HepG2 (cell line): Measurements from ENCODE around the gene LYSMD3. TPM values are rescaled to one million over a fixed set of nuclear protein-coding genes. Genes with fewer than 3 reads are reported as not detected.
A peak's percentile ranks its signal among the peaks of the same experiment; 100 is the strongest.

Experiments used
- BORCS8-MEF2B ChIP-seq: sonication (generic); formaldehyde crosslinking; IDR thresholded peaks from 2 replicates; pipeline ENCODE4 v1.8.0; 2022; ENCODE audit warnings: mild to moderate bottlenecking, missing genetic modification reagents
- BRF2 ChIP-seq: sonication (generic); formaldehyde crosslinking; IDR thresholded peaks from 2 replicates; pipeline ENCODE4 v1.8.1; 2022; ENCODE audit warnings: mild to moderate bottlenecking, missing genetic modification reagents
- CCAR2 ChIP-seq: fragments of 200-400 bp; formaldehyde crosslinking; optimal IDR thresholded peaks from 2 replicates; pipeline ENCODE3; 2018; ENCODE audit warnings: low read depth, mild to moderate bottlenecking, low read length, moderate library complexity
- CHCHD3 ChIP-seq: sonication (generic); formaldehyde crosslinking; IDR thresholded peaks from 2 replicates; pipeline ENCODE4 v1.8.0; 2022; ENCODE audit warnings: mild to moderate bottlenecking, missing genetic modification reagents, moderate library complexity
- ELF3 ChIP-seq: IDR thresholded peaks from 2 replicates; pipeline ENCODE4 v1.6.1; 2016; ENCODE audit warnings: missing genetic modification reagents, missing compliant biosample characterization
- HIVEP1 ChIP-seq: sonication (generic); formaldehyde crosslinking; IDR thresholded peaks from 2 replicates; pipeline ENCODE4 v1.4.0; 2020; ENCODE audit warnings: mild to moderate bottlenecking, missing genetic modification reagents
- ISL2 ChIP-seq: sonication (generic); formaldehyde crosslinking; IDR thresholded peaks from 2 replicates; pipeline ENCODE4 v1.5.0; 2020; ENCODE audit warnings: missing genetic modification reagents
- MZF1 ChIP-seq: sonication (generic); formaldehyde crosslinking; IDR thresholded peaks from 2 replicates; pipeline ENCODE4 v1.8.1; 2023; ENCODE audit warnings: mild to moderate bottlenecking, missing genetic modification reagents, borderline replicate concordance
- SIX4 ChIP-seq: sonication (generic); formaldehyde crosslinking; IDR thresholded peaks from 2 replicates; pipeline ENCODE4 v1.4.0; 2020; ENCODE audit warnings: missing genetic modification reagents
- SRF ChIP-seq: IDR thresholded peaks from 2 replicates; pipeline ENCODE4 v1.6.1; 2011; ENCODE audit warnings: mild to moderate bottlenecking, low read depth, low read length, moderate library complexity
- TBX3 ChIP-seq: fragments of 450-650 bp; IDR thresholded peaks from 2 replicates; pipeline ENCODE4 v1.6.1; 2017; ENCODE audit warnings: antibody characterized with exemption, mild to moderate bottlenecking, inconsistent platforms, borderline replicate concordance
- ZFAT ChIP-seq: sonication (generic); formaldehyde crosslinking; conservative IDR thresholded peaks from 2 replicates; pipeline ENCODE4 v1.8.1; 2023; ENCODE audit warnings: missing genetic modification reagents, inconsistent platforms
- ZFX ChIP-seq: sonication (generic); formaldehyde crosslinking; IDR thresholded peaks from 2 replicates; pipeline ENCODE4 v1.4.0; 2020; ENCODE audit warnings: mild to moderate bottlenecking, low read depth, missing genetic modification reagents, moderate library complexity
- ZIK1 ChIP-seq: sonication (generic); formaldehyde crosslinking; IDR thresholded peaks from 2 replicates; pipeline ENCODE4 v1.5.0; 2020; ENCODE audit warnings: mild to moderate bottlenecking, low read depth, missing genetic modification reagents, borderline replicate concordance
- ZNF17 ChIP-seq: sonication (generic); formaldehyde crosslinking; IDR thresholded peaks from 2 replicates; pipeline ENCODE4 v1.5.0; 2020; ENCODE audit warnings: mild to moderate bottlenecking, missing genetic modification reagents
- ZNF260 ChIP-seq: sonication (generic); formaldehyde crosslinking; IDR thresholded peaks from 2 replicates; pipeline ENCODE4 v1.4.0; 2020; ENCODE audit warnings: missing genetic modification reagents, low read depth, mild to moderate bottlenecking, borderline replicate concordance
- ZNF343 ChIP-seq: sonication (generic); formaldehyde crosslinking; IDR thresholded peaks from 2 replicates; pipeline ENCODE4 v1.4.0; 2020; ENCODE audit warnings: mild to moderate bottlenecking, missing genetic modification reagents
- ZNF496 ChIP-seq: sonication (generic); formaldehyde crosslinking; IDR thresholded peaks from 2 replicates; pipeline ENCODE4 v1.8.1; 2023; ENCODE audit warnings: mild to moderate bottlenecking, moderate library complexity, missing genetic modification reagents; ENCODE audit not compliant: insufficient replicate concordance
- ZNF629 ChIP-seq: sonication (generic); formaldehyde crosslinking; conservative IDR thresholded peaks from 2 replicates; pipeline ENCODE4 v1.5.0; 2020; ENCODE audit warnings: missing genetic modification reagents
- ZNF75D ChIP-seq: sonication (generic); formaldehyde crosslinking; IDR thresholded peaks from 2 replicates; pipeline ENCODE4 v1.8.1; 2023; ENCODE audit warnings: missing genetic modification reagents, mild to moderate bottlenecking, borderline replicate concordance
- ZNF775 ChIP-seq: sonication (generic); formaldehyde crosslinking; IDR thresholded peaks from 2 replicates; pipeline ENCODE4 v1.4.0; 2020; ENCODE audit warnings: missing genetic modification reagents, mild to moderate bottlenecking, moderate library complexity, borderline replicate concordance
- ZNF792 ChIP-seq: IDR thresholded peaks from 2 replicates; pipeline ENCODE4 v1.6.1; 2016
- ZNF841 ChIP-seq: sonication (generic); formaldehyde crosslinking; IDR thresholded peaks from 2 replicates; pipeline ENCODE4 v1.8.1; 2023; ENCODE audit warnings: missing genetic modification reagents, borderline replicate concordance
- polyA plus RNA-seq, 8 experiments: library from polyadenylated mRNA; depleted of rRNA in 3 of 8; stranded (reverse) in 7 of 8; unstranded in 1 of 8; fragments of >200 nt; fragmentation: Illumina TruSeq in 4 of 8; extraction: Trizol in 4 of 8; gene quantifications; 2 replicates each; pipeline versions ENCODE4 v1.2.1 to v1.2.3, GENCODE V29; 2011 to 2016; ENCODE audit warnings: low read depth in 4 of 8, missing spikeins in 1 of 8, mixed read lengths in 1 of 8; ENCODE audit not compliant: insufficient read depth in 1 of 8
- total RNA-seq, 5 experiments: library from RNA; depleted of rRNA; stranded (reverse); fragments of >200 nt; fragmentation: Illumina TruSeq; extraction: Trizol; gene quantifications; 2 replicates each; pipeline ENCODE4 v1.2.3, GENCODE V29; 2016; ENCODE audit warnings: low read depth in 1 of 5
- TF ChIP-seq, protein P1 (sequence below): IDR thresholded peaks from 2 replicates; pipeline ENCODE4 v1.4.0; 2020; ENCODE audit warnings: mild to moderate bottlenecking, missing genetic modification reagents
- TF ChIP-seq, protein P2 (sequence below): sonication (generic); formaldehyde crosslinking; IDR thresholded peaks from 2 replicates; pipeline ENCODE4 v1.8.1; 2023; ENCODE audit warnings: mild to moderate bottlenecking, missing genetic modification reagents, borderline replicate concordance

The LYSMD3 gene
- total and polyA plus RNA-seq, 2 of the 13 experiments (the other 11 are each of a cell fraction or from before 2014, with no cell fraction given): 9.1 to 13.8 TPM

DNA sequence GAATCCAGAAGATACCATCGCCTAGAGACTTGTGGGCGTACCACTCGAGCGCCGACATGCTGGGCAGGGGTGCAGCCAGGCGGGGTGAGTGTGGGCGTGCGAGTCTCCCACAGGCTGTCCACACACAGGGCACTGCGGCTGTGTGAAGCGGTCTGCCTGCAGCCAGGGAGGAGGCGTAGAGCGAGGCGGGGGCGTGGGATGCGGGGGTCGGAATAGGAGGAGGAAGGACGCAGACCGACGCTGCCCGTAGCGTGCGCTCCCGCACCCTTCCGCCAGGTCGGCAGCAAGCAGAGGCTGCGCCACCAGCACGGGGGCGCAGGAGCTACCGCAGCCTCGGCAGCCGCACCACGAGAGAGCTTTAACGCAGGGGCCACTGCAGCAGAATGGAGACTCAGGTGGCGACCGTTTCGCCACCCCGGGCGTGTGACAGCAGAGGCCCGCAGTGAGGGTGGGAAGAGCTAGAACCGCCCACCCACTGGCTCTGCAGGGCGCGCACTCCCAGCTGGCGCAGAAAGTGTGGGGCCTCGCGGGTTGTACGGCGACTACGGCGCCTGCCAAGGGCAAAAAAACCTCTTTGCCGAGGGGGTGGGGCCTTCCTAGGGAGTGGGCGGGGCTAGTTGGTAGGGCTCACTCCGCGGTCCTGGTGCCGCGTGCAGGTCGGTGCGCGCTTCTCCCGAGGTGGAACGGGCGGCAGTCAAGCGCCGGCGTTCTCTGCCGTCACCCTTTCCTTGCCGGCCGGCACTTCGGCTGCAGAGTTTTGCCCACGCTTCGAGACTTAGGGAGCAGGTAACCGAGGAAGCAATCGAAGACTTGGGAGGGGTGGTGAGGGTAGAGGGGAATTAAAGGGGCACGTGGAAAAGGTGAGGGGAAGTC, 54.9 kb downstream of the LYSMD3 start, which contains the start of the genes MBLAC2 and POLR3G (continued):
- TF ChIP-seq BRF2 (CRISPR knock-in tag) (no peak), HIVEP1 (CRISPR knock-in tag) (peak; percentile 71; the same call in 1 of the 2 replicates), ZNF775 (CRISPR knock-in tag) (no peak), ZNF343 (CRISPR knock-in tag) (peak; percentile 86), MZF1 (CRISPR knock-in tag) (no peak; the same call in 1 of the 2 replicates), ELF3 (CRISPR knock-in tag) (peak; percentile 63; the same call in 1 of the 2 replicates), ZNF792 (CRISPR knock-in tag) (peak; percentile 76; the same call in 1 of the 2 replicates), BORCS8-MEF2B (CRISPR knock-in tag) (peak; percentile 90), ZIK1 (peak; percentile 35; the same call in 1 of the 2 replicates), ZNF260 (CRISPR knock-in tag) (no peak), ZNF629 (CRISPR knock-in tag) (no peak), ISL2 (CRISPR knock-in tag) (peak; percentile 59; the same call in 1 of the 2 replicates), ZFX (CRISPR knock-in tag) (peak; percentile 80), CCAR2 (no peak), CHCHD3 (peak; percentile 3; the same call in 1 of the 2 replicates), ZNF17 (no peak), TBX3 (peak; percentile 48; the same call in 1 of the 2 replicates), ZFAT (no peak), SIX4 (no peak), SRF (0 out of 2 replicates have a peak, but pooled peaks have one; percentile 5), ZNF496 (CRISPR knock-in tag) (no peak), ZNF75D (CRISPR knock-in tag) (no peak), ZNF841 (CRISPR knock-in tag) (no peak)
- TF ChIP-seq, protein P1, sequence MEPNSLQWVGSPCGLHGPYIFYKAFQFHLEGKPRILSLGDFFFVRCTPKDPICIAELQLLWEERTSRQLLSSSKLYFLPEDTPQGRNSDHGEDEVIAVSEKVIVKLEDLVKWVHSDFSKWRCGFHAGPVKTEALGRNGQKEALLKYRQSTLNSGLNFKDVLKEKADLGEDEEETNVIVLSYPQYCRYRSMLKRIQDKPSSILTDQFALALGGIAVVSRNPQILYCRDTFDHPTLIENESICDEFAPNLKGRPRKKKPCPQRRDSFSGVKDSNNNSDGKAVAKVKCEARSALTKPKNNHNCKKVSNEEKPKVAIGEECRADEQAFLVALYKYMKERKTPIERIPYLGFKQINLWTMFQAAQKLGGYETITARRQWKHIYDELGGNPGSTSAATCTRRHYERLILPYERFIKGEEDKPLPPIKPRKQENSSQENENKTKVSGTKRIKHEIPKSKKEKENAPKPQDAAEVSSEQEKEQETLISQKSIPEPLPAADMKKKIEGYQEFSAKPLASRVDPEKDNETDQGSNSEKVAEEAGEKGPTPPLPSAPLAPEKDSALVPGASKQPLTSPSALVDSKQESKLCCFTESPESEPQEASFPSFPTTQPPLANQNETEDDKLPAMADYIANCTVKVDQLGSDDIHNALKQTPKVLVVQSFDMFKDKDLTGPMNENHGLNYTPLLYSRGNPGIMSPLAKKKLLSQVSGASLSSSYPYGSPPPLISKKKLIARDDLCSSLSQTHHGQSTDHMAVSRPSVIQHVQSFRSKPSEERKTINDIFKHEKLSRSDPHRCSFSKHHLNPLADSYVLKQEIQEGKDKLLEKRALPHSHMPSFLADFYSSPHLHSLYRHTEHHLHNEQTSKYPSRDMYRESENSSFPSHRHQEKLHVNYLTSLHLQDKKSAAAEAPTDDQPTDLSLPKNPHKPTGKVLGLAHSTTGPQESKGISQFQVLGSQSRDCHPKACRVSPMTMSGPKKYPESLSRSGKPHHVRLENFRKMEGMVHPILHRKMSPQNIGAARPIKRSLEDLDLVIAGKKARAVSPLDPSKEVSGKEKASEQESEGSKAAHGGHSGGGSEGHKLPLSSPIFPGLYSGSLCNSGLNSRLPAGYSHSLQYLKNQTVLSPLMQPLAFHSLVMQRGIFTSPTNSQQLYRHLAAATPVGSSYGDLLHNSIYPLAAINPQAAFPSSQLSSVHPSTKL: peak; percentile 70
- TF ChIP-seq, protein P2, sequence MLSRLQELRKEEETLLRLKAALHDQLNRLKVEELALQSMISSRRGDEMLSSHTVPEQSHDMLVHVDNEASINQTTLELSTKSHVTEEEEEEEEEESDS (CRISPR knock-in tag): peak; percentile 61; the same call in 1 of the 2 replicates
